CD4-positive, alpha-beta T cell (primary cell): ENCODE results near the gene PKIB. TPM values are rescaled to one million over a fixed set of nuclear protein-coding genes. Genes with fewer than 3 reads are reported as not detected.

Experiments used
- ATAC-seq: fragments of 200-7000 bp; cut with Tn5 transposase; one replicate; pipeline ENCODE4 v1.10.0; 2022; ENCODE audit warnings: mild to moderate bottlenecking; ENCODE audit not compliant: poor library complexity
- CTCF ChIA-PET: fragments of 350-600 bp; sonication (Branson Sonifier 250); formaldehyde crosslinking; loops from one replicate; lab custom pipeline; 2021; ENCODE audit warnings: antibody characterized with exemption, inconsistent platforms; lab: Charles Lee
- POLR2A ChIA-PET: fragments of 350-600 bp; sonication (Branson Sonifier 250); formaldehyde crosslinking; loops from one replicate; lab custom pipeline; 2021; ENCODE audit warnings: antibody characterized with exemption, inconsistent platforms; lab: Charles Lee
- DNase-seq, 14 experiments: peaks; one replicate each; pipeline ENCODE4 v3.0.0-alpha.2; 2013 to 2020; ENCODE audit warnings: mixed read lengths in 2 of 14
- H3K27ac ChIP-seq, 2 donors: one replicate each; pipeline versions ENCODE4 v1.5.1 to v1.7.0; 2013; ENCODE audit warnings: low read length in 2 of 2, low read depth in 1 of 2, mild to moderate bottlenecking in 1 of 2
- H3K27me3 ChIP-seq, 2 experiments: 1 replicate in 1 of 2; 2 replicates in 1 of 2; pipeline versions ENCODE4 v1.6.1 to v1.7.0; 2013; ENCODE audit warnings: low read length in 2 of 2, control low read depth in 1 of 2, mild to moderate bottlenecking in 1 of 2, moderate library complexity in 1 of 2; ENCODE audit not compliant: insufficient read depth in 2 of 2, control insufficient read depth in 1 of 2
- H3K36me3 ChIP-seq: one replicate; pipeline ENCODE4 v1.6.1; 2013; ENCODE audit warnings: low read length, control low read depth; ENCODE audit not compliant: insufficient read depth
- H3K4me1 ChIP-seq: one replicate; pipeline ENCODE4 v1.6.1; 2013; ENCODE audit warnings: low read length, control low read depth; ENCODE audit not compliant: insufficient read depth
- H3K4me3 ChIP-seq: one replicate; pipeline ENCODE4 v1.5.1; 2013; ENCODE audit warnings: mild to moderate bottlenecking, low read length, moderate library complexity
- H3K9me3 ChIP-seq, 2 experiments: 1 replicate in 1 of 2; 2 replicates in 1 of 2; pipeline versions ENCODE4 v1.6.1 to v1.7.0; 2013; ENCODE audit warnings: low read length in 2 of 2, mild to moderate bottlenecking in 2 of 2, control low read depth in 1 of 2, moderate library complexity in 1 of 2; ENCODE audit not compliant: control insufficient read depth in 1 of 2, insufficient read depth in 1 of 2
- H3K27ac Mint-ChIP-seq: one replicate; pipeline ENCODE4 v1.8.0; 2020; ENCODE audit warnings: mixed read lengths
- H3K27me3 Mint-ChIP-seq: one replicate; pipeline ENCODE4 v1.8.0; 2021; ENCODE audit warnings: mixed read lengths
- H3K36me3 Mint-ChIP-seq: one replicate; pipeline ENCODE4 v1.8.0; 2021; ENCODE audit warnings: low read depth, mixed read lengths
- H3K4me1 Mint-ChIP-seq: one replicate; pipeline ENCODE4 v1.8.0; 2021; ENCODE audit warnings: low read depth, mixed read lengths
- H3K4me3 Mint-ChIP-seq: one replicate; pipeline ENCODE4 v1.8.0; 2020; ENCODE audit warnings: mild to moderate bottlenecking, mixed read lengths
- H3K9me3 Mint-ChIP-seq: one replicate; pipeline ENCODE4 v1.8.0; 2020; ENCODE audit warnings: mixed read lengths
- CTCF ChIP-seq: fragments of 200-600 bp; IDR thresholded peaks from one replicate; pipeline ENCODE4 v1.8.0; 2022; ENCODE audit warnings: antibody characterized with exemption, mild to moderate bottlenecking
- intact Hi-C, 2 experiments: fragments of 100-400 bp; cut with DNase I in 1 of 2; cut with micrococcal nuclease in 1 of 2; formaldehyde crosslinking; loops; one replicate each; pipeline versions ENCODE4 v1.15.1 to v1.9.0; 2023 to 2025; cut with DNase I, micrococcal nuclease
- total RNA-seq, 174 experiments: library from RNA in 2 of 174; stranded (reverse) in 2 of 174; gene quantifications; one replicate each; pipeline ENCODE4 v1.2.3 and lab custom pipeline; 2021 to 2026

Gene PKIB
- total RNA-seq, 2 experiments from 2014 or later, result 0.47 to 1.1 TPM

- POLR2A ChIA-PET, result no interaction called here
- no peaks in the 10 kb centered on the region for H3K4me1 ChIP-seq
- Mint-ChIP-seq H3K9me3 (no peaks in the 10 kb centered on the region), H3K4me3 (no peak overlapping the region), H3K4me1 (no peaks in the 10 kb centered on the region), H3K27ac (no peak overlapping the region), H3K36me3 (no peaks in the 10 kb centered on the region), H3K27me3 (no peaks in the 10 kb centered on the region)
- no peak overlapping the region for H3K4me3 ChIP-seq
- no peak for ATAC-seq
- no peak overlapping the region for H3K27ac ChIP-seq
- intact Hi-C loops, result no loop called here
- H3K9me3 ChIP-seq, result no peaks in the 10 kb centered on the region
- H3K36me3 ChIP-seq, result no peaks in the 10 kb centered on the region
- H3K27me3 ChIP-seq, result no peaks in the 10 kb centered on the region
- no peak for DNase-seq
- TF ChIP-seq CTCF, result no peak
- CTCF ChIA-PET, result no interaction called here
Measured at GRCh38 chr6:122676688-122677087, 66.5 kb downstream of the PKIB start.

- DNase-seq (no peak), ATAC-seq (no peak)
- Histone ChIP-seq H3K27me3 (no peaks in the 10 kb centered on the region), H3K36me3 (no peaks in the 10 kb centered on the region), H3K9me3 (no peaks in the 10 kb centered on the region), H3K4me1 (no peaks in the 10 kb centered on the region), H3K27ac (no peak overlapping the region), H3K4me3 (no peak overlapping the region)
- intact Hi-C loops, result no loop called here
- no peaks in the 10 kb centered on the region for H3K4me1 Mint-ChIP-seq
- H3K9me3 Mint-ChIP-seq, result no peaks in the 10 kb centered on the region
- H3K27ac Mint-ChIP-seq, result no peak overlapping the region
- CTCF ChIA-PET, result no interaction called here
- H3K27me3 Mint-ChIP-seq, result no peaks in the 10 kb centered on the region
- no peak overlapping the region for H3K4me3 Mint-ChIP-seq
- no peaks in the 10 kb centered on the region for H3K36me3 Mint-ChIP-seq
- no peak for TF ChIP-seq CTCF
- POLR2A ChIA-PET, result no interaction called here
Measured at GRCh38 chr6:122677406-122677805, 67.2 kb downstream of the PKIB start.

GRCh38 chr6:122678841-122679240 is 68.6 kb downstream of the PKIB start:
- Mint-ChIP-seq H3K27ac (no peak overlapping the region), H3K36me3 (no peaks in the 10 kb centered on the region), H3K4me3 (no peak overlapping the region), H3K9me3 (no peaks in the 10 kb centered on the region), H3K4me1 (no peaks in the 10 kb centered on the region), H3K27me3 (no peaks in the 10 kb centered on the region)
- DNase-seq (no peak), ATAC-seq (no peak)
- Histone ChIP-seq H3K9me3 (no peaks in the 10 kb centered on the region), H3K27ac (no peak overlapping the region), H3K4me3 (no peak overlapping the region), H3K36me3 (no peaks in the 10 kb centered on the region), H3K27me3 (no peaks in the 10 kb centered on the region), H3K4me1 (no peaks in the 10 kb centered on the region)
- intact Hi-C loops, result no loop called here
- CTCF ChIA-PET, result no interaction called here
- POLR2A ChIA-PET, result no interaction called here
- no peak for TF ChIP-seq CTCF
